HG03442 (cell line): ENCODE results near the gene ATP6V0A4.
"Not testable (repeated sequence)": the region's sequence is repeated elsewhere in the genome, so short reads cannot be mapped to it uniquely, and the experiment has no call there.

Experiments
- ATAC-seq: cut with Tn5 transposase; IDR thresholded peaks from one replicate; pipeline ENCODE4 v1.9.1; 2021; ENCODE audit warnings: mild to moderate bottlenecking, moderate library complexity; ENCODE audit not compliant: unreplicated experiment

Gene ATP6V0A4

DNA sequence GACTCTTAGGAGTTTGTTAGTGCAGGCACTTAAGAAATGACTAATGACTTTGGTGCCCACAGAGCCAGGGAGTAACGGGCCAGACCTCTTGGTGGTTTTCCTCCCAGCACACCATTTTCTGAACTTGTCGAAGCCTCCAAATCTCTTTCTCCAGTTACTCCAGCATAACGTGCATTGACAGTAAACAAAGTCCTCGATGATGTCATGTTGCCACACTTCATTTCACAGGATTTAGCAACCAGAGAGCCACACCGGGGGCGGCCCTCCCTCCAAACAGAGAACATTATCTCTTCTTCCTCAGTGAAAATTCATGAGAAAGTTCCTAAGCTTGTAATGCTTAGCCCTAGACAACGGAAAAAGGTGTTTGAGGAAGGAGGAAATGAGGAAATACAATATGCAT is 92.8 kb downstream of the ATP6V0A4 start:
- ATAC-seq = no peak

DNA sequence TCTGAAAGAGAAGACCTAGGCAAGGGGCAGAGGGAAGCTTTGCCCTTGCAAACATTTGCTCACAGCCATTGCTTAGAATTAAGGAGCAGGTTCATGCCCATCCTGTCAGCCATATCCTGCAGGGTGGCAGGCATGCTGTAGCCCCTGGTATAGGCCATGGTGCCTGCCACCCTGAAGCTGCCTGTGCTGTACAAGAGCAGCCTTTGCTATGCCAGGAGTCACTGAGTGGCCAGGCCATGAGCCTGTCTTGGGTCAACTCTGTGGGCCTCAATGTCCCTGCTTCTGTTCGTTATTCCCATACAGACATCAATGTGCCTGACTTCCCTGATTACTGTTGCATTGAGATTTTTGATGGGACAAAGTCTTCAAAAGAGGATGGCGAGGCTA is 96.5 kb downstream of the ATP6V0A4 start:
- ATAC-seq = no peak

- no peak for ATAC-seq
Measured at GRCh38 chr7:138700857-138701536, 97.0 kb downstream of the ATP6V0A4 start, which contains the start of gene SVOPL. Gene SVOPL (minus strand): TSS chr7:138701362. CDS start chr7:138679045, 22,317 bp downstream.

DNA sequence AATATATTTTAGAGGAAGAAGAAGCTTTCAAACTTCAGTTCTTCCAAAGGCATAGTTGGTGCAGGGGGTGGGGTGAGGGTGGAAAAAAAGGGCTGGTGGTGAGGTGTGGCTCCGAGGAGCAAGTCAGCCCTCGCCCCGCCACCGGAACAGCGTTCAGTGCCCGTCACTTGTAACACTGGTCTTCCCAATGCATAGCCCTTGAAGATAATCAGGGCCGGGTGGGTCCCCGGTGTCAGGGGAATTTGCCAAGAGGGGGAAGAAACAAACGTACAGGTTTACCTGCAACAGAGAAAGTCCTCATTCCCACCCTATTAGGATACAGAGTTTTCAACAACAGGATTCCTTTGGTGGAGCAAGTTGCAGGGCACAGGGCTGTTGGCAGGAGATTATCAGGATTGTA is 98.3 kb downstream of the ATP6V0A4 start:
- ATAC-seq = no peak

- no peak for ATAC-seq
Measured at GRCh38 chr7:138698281-138698680, 99.7 kb downstream of the ATP6V0A4 start.

- ATAC-seq = no peak
Measured at GRCh38 chr7:138697535-138698182, 100.3 kb downstream of the ATP6V0A4 start.

- not testable (repeated sequence) for ATAC-seq
Measured at GRCh38 chr7:138695776-138696175, 102.2 kb downstream of the ATP6V0A4 start.

GRCh38 chr7:138695106-138695505 is 102.9 kb downstream of the ATP6V0A4 start:
- ATAC-seq = no peak

DNA sequence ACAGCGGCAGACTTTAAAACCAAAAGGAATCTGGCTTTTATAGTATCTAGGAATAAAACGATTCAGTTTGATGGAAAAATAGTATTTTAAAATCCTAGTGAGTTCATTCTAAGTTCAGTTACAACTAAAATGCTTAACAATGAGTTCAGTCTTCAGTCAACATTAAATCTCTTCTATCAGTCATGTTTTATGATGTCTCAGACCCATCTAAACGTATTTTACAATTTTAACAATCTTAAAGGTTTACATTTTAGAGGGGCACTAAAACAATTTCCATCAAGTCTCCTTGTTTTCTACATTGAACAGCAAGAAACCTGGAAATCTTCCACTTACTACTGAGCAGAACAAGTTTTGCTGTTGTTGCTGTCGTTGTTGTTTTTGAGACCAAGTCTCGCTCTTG is 106.8 kb downstream of the ATP6V0A4 start:
- no peak for ATAC-seq

GRCh38 chr7:138690495-138690894 is 107.5 kb downstream of the ATP6V0A4 start:
- no peak for ATAC-seq

GRCh38 chr7:138688037-138688436 is 110.0 kb downstream of the ATP6V0A4 start:
- not testable (repeated sequence) for ATAC-seq

DNA sequence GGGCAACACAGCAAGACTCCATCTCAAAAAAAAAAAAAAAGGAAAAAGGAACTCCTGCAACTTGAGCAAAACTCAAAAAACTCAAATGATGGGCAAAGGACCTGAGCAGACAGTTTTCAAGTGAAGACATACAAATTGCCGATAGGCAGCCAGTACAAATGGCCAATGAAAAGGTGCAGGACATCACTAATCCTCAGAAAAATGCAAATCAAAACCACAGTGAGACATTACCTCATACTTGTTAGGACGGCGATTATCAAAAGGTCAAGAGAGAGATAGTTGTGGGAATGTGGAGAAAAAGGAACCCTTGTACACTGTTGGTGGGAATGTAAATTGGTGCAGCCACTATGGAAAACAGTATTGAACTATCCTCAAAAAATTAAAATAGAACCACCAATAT is 113.7 kb downstream of the ATP6V0A4 start:
- no peak for ATAC-seq

DNA sequence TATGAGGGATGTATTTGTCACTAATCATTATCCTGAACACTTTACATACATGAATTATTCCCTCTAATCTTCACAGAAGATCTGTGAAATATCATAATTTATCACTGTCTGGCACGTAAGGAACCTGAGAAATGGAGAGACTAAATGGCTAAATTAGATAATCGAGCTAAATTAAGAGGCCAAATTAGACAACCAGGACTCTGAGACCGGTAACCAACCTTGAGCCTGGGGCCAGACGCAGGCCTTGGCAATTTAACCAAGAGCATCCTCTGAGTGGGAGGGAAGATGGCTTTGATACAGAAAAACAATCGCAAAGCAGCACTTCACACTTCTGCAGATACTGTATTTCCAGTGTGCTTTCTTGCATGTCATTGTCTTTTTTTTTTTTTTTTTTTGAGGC is 118.2 kb downstream of the ATP6V0A4 start:
- no peak for ATAC-seq

DNA sequence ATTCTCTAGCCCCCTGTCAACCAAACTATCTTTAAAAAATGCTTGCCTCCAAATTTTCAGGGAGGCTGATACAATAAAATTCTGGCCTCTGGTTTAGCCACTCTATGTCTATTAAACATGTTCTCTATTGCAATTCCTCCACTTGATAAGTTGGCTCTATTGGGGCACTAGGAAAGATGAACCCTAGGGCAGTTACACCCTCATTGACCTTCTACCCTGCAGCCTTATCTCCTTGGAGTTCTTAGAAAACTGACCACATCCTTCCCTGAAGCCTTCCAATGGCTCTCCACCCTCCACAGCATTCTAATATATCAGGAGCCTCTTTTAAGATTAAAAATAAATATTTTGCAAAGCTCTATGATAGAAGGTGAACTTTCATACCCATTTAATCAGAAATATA is 127.4 kb downstream of the ATP6V0A4 start:
- no peak for ATAC-seq

DNA sequence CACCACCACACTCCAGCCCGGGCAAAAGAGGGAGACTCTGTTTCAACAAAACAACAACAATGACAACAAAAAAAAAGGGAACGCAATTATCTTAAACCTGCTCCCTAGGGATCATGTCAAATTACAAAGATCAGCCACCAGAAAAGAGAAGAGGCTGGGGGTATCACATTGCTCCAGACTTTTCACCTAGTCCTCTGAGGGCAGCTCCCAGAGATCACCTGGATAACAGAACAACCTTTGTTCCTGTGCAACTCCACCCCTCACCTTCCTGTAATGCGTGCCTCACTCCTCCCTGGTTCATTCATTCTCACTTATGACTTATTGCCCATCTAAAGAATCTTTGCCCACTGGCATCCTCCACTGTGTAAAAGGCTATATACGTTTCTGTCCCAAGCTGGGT is 128.6 kb downstream of the ATP6V0A4 start:
- ATAC-seq = no peak

DNA sequence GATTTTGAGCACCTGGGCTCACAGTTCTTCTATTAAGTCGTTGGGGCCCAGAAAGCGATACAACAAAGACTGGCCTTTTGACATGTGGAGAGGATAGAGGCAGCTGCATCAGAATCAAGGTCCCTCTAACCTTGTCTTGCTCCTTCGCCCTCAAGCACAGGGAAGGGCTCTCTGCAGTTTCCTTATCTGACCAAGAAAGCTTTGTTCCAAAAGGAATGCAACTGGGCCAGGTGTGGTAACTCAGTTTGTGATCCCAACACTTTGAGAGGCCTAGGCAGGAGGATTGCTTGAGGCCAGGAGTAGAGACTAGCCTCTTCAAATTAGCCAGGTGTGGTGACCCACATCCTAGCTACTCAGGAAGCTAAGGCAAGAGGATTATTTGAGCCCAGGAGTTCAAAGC is 129.1 kb downstream of the ATP6V0A4 start:
- no peak for ATAC-seq

- no peak for ATAC-seq
Measured at GRCh38 chr7:138668229-138668596, 129.8 kb downstream of the ATP6V0A4 start.

DNA sequence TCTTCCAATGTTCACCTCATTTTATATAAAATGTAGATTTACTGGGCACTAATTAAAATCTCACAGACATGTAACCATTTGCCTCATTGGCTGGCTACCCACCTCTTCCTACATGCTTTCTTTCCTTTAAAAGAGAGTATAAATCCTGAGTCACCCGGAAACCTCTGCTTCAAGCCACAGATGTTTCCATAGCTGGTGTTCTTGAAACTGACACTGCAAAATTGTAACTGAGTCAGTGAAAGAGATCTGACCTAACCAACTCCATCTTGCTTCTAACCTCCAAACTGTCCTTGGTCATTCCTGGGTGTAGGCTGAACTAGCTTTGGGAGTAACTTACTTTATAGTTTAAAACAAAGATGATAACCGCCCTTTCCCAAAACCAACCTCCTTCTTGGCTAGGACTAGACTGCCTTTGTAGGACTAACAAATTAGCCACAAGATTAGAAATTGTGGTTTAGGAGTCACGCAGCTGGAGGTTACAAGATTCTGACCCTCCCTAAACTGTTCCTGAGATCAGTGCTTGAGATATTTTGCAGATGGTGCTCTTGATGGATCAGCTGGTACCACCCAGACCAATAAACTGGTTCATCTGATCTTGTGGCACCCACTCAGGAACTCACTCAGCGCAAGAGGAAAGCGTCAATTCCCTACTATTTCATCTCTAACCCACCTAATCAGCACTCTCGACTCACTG is 130.3 kb downstream of the ATP6V0A4 start:
- ATAC-seq = no peak

- no peak for ATAC-seq
Measured at GRCh38 chr7:138666385-138666784, 131.6 kb downstream of the ATP6V0A4 start.

GRCh38 chr7:138665669-138666140 is 132.3 kb downstream of the ATP6V0A4 start:
- ATAC-seq = no peak

DNA sequence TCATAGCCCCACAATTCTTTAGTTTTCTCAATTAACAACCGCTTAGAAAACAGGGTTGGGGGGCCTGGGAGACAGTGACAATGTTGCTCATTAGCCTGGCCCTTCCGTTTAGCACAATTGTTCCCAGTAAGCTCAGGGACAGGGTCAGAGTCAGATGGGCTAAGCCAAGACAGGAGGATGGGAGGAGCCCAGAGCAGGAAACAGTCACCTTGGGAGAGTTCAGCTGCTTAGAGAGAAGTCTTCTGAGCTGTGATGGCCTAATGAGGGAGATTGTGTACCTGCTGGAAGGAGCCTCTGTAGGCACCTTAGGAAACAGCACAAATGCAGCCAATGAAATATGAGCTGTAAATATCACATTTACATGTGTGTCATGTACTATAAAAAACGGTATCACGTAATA is 132.7 kb downstream of the ATP6V0A4 start:
- ATAC-seq = no peak
